H1 (cell line): ENCODE measurements around the gene VPS37D. TPM values are rescaled to one million over a fixed set of nuclear protein-coding genes. Genes with fewer than 3 reads are reported as not detected.
A peak's percentile ranks its signal among the peaks of the same experiment; 100 is the strongest.

Experiments
- ASH2L ChIP-seq: fragments of 200-600, 300-600 bp; sonication (generic); IDR thresholded peaks from one replicate; pipeline ENCODE4 v1.7.1; 2017; ENCODE audit warnings: low read length
- polyA plus RNA-seq, 7 experiments: library from polyadenylated mRNA; depleted of rRNA in 3 of 7; stranded (reverse) in 5 of 7; unstranded in 2 of 7; fragments of >200 nt in 5 of 7; fragments of 200-250 nt in 2 of 7; gene quantifications; 1 replicate in 5 of 7; 2 replicates in 1 of 7; 4 replicates in 1 of 7; pipeline versions ENCODE4 v1.2.1 to v1.2.3, GENCODE V29; 2011 to 2013; ENCODE audit warnings: missing spikeins in 2 of 7, mixed read lengths in 2 of 7
- total RNA-seq: library from RNA; stranded (reverse); fragmentation: NEBNext Ultra II Directional; extraction: Animal tissue kit (Norgen Biotek cat#: 25700); gene quantifications from 2 replicates; pipeline ENCODE4 v1.2.1, GENCODE V29; 2021

Gene VPS37D
- total and polyA plus RNA-seq, 2 of the 8 experiments (the other 6 are each of a cell fraction or from before 2014, with no cell fraction given): 3.4 to 5.0 TPM

DNA sequence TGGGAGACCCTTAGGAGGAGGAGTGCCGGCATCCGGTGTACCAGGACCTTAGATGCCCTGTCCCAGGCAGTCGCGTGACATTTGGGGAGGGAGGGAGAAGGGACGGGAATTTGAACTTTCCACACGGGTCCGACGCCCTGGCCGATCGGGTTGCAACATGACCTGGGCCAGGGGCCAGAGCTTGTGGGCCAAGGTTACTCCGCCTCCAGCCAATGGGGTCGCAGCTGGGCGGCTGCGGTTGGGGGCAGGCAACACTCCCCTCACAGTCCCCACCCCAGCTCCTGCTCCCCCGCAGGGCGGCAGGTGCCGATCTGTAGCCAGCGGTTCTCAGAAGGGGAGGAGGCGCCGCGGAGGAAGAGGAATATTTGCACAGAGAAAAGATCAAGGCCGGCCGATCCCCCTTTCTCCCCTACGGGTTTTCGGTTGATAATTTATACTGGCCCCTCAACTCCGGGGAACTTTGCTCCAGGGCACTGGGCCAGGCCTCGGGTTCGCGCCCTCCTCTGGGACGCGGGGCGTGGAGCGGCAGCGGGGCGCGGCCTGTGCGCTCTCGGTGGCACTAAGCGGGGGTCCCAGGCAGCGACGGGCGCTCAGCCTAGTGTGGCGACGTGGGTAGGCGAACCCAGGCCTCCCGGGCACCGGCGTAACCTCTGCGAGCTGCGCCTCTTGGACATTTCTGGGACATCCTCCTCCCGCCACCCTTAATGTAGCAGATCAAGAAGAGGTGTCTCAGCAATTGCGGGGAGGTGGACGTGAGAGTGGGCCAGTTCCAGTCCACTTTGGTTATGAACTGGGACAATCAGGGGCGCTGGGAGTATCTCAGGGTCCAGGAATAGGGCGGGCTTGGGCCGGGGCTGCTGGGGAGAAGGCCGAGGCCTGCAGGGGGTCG is 44.5 kb upstream of the VPS37D start (continued):
- peak; percentile 87 for TF ChIP-seq ASH2L
